Stimulated activated CD8-positive, alpha-beta memory T cell treated with anti-CD3 and anti-CD28 coated beads, Interleukin-2, amount 100 ng/mL, for 48 hours (primary cell): Measurements from ENCODE around the gene TMEM44.
"Not testable (repeated sequence)": the region's sequence is repeated elsewhere in the genome, so short reads cannot be mapped to it uniquely, and the experiment has no call there.

ENCODE experiments used
- DNase-seq, 2 donors: peaks; one replicate each; pipeline ENCODE4 v3.0.0-alpha.2; 2020; ENCODE audit warnings: low read depth in 2 of 2

The TMEM44 gene

DNA sequence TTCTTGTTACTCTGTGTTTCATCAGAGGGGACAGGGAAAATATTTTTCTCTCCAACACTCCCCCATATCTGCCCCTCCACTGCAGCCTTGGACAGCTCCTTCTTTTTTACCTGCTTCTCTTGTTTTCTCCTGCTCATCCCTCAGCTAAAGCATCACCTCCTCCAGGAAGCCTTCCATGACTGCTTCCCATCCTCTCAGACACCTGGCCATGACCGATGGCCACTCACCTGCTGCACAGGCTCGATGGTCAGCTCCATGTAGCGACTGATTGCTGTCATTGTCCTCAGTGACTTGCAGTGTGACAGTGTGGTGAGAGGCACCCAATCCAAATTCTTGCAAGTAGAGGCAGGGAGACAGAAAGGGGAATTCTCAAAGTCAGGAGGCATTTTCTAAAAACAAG, 22.5 kb downstream of the TMEM44 start:
- no peak for DNase-seq

- DNase-seq: no peak
Measured at GRCh38 chr3:194609601-194610000, 23.6 kb downstream of the TMEM44 start.

DNA sequence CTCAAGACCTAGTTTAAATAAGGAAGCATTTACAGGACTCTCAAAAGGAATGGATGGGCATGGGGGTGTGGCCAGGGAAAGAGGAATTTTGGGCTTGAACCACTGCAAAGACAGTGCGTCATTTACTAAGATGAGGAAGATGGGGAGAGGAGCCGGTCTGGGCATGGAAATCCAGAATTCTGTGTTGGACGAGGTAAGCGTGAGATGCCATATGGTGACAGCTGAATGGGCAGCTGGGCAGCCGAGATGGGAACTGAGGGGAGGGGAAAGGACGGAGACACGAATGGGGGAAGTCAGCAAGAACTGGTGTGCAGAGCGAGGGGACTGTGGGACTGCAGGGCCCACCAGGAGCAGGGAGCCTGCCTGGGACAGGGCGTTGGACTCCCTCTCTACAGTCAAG, 24.2 kb downstream of the TMEM44 start:
- DNase-seq: no peak

- DNase-seq: no peak
Measured at GRCh38 chr3:194607592-194608389, 25.4 kb downstream of the TMEM44 start.

DNA sequence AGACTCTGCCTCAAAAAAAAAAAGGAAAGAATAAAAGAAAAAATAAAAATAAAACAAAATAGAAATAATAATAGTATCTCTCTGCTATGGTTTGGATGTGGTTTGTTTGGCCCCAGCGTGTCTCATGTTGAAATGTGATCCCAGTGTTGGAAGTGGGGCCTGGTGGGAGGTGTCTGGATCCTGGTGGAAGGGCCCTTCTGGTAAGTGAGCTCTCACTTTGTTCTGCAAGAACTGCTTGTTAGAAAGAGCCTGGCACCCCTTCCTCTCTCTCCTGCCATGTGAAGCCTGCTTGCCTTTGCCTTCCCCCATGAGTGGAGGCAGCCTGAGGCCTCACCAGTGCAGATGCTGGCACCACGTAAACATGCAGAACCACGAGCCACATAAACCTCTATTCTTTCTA, 26.3 kb downstream of the TMEM44 start:
- DNase-seq: no peak

GRCh38 chr3:194606163-194606562, 27.1 kb downstream of the TMEM44 start:
- DNase-seq: no peak

GRCh38 chr3:194605314-194605713, 27.9 kb downstream of the TMEM44 start:
- DNase-seq: not testable (repeated sequence)

GRCh38 chr3:194604837-194605236, 28.4 kb downstream of the TMEM44 start:
- no peak for DNase-seq

- DNase-seq: no peak
Measured at GRCh38 chr3:194604126-194604525, 29.1 kb downstream of the TMEM44 start.

GRCh38 chr3:194602669-194603171, 30.5 kb downstream of the TMEM44 start:
- DNase-seq: no peak

DNA sequence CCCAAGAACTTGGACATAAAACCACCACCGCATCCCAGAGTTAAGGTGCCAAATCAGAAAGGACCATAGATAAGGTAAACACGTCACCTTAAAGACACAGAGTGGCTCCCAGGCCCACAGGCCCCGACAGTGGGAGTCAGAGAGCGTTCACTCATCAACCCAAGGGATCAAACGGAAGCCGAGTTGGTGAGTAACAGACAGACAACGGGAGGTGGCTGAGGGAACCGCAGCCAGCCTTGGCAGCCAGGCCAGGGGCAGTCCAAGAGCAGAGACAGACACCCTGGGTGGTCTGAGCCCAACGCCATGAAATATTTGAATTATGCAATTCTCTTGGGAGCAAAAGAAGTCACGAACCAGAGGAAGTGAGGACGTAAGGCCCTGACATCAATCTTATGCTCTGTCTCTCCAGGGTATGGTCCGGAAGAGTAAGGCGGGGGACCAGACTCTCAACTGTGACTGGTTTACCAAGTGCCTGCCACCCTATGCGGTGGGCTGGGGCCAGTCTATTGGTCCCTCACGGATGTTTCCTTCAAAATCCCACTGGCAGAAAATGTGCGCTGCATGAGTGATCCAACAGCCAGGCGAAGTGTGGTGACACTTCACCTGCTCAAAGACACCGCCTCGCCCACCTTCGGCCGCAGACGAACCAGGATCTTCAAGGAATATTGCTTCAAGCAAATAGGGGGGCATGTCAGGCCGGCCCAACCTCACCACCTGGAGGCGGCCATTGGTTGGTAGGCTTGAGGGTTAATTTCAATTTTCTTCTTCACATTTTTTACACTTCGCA, 34.3 kb downstream of the TMEM44 start:
- DNase-seq: no peak

DNA sequence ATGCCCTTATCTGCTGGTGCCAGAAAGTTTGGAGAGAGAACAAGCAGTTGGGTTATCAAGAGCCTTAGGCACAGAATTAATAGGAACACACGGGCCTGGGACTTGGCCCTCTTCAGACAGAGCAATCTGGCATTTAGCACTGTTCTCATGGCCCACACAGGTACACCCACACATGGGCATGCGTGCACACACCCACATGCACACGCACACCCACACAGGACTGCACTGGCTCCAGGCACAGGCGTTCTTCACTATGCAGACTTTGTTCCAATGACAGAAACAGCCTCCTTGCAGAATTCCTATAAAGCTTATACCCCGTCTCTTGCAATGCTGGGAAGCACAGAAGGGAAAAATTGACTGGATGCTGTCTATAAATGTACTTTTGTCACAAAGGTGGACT, 36.3 kb downstream of the TMEM44 start:
- DNase-seq: no peak

- DNase-seq: no peak
Measured at GRCh38 chr3:194592798-194593752, 40.1 kb downstream of the TMEM44 start.

GRCh38 chr3:194588741-194589140, 44.5 kb downstream of the TMEM44 start:
- no peak for DNase-seq

DNA sequence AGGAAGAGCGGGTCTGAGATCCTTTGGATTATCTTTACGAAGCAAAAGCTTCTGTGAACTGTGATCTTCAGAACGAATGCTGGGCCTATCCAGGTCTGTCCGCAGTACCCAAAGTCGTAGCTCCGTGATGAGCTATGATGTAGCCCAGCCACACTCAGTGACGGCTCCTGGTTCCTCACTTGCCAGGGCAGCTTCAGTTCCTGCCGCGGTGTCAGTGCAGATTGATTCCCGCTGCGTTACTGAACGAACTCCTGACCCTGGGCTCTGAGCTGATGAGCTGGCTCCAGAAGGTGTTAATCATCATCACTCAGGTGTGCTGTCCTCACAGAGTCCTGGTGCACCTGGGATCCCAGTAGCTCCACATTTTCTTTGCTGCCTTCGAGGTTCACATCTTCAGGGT, 45.0 kb downstream of the TMEM44 start:
- DNase-seq: no peak

DNA sequence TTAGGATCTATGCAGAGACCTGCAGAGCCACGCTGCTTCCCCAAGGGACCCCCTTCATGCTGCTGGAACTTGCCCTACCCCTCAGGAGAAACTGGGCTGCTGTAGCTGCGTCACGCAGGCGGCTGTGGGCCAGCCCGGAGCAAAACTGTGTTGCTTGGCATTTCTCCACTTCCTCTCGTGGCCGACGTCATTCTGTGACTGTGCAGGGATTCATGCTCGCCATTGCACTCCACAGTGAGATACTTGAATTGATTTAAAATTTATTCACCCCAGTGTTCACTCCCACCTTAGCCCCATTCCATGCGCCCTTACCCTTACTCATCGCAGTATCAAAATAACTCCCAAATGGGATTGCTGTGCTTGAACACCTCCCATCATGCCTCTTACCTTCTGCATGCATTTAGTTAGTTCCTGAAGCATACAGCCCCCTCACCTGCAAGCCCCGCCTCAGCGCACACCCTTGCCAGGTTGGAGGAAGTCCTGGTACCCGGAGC, 45.7 kb downstream of the TMEM44 start:
- no peak for DNase-seq

GRCh38 chr3:194586836-194587235, 46.4 kb downstream of the TMEM44 start:
- no peak for DNase-seq

DNA sequence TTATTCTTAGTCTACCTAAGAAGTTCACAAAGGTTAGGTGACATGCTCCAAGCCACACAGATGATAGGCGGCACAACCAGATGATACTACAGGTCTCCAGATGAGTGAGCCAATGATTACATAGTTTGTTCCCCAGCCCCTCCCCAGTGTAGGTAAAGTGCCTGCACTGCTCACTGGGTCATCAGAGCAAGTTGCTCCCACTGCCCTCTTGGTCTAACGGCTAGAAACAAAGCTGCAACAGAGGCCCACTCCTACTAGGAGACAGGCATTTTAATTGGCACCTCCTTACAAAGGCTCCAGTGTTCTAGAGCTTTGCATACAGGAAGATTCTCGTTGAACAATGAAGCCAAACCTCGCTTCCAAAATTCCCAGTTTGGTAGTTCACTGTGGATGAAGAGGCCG, 47.3 kb downstream of the TMEM44 start:
- DNase-seq: no peak

DNA sequence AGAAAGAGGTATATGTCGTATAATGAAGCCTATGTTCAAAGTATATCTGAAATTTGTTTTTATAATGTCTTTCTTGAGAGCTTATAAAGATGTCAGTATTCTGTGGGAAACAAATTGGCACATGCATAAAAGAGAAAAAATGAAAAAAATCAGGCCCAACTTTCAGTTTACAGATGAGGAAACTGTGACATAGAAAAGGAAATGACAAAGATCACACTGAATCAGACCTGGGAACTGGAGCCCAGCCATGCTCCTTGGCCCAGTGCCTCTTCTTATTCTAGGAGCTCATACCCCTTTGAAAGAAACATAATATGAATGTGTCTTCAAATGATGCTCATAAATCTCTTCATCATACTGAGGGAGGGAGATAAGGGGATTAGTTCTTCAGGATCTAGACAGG, 48.4 kb downstream of the TMEM44 start:
- peak in 1 of 2 donors; percentile 10 for DNase-seq

- DNase-seq: no peak
Measured at GRCh38 chr3:194584320-194584776, 48.9 kb downstream of the TMEM44 start.

- DNase-seq: no peak
Measured at GRCh38 chr3:194582196-194582905, 50.9 kb downstream of the TMEM44 start.
